Epithelial cell of proximal tubule (primary cell): Measurements from ENCODE around the gene FHOD3. TPM values are rescaled to one million over a fixed set of nuclear protein-coding genes. Genes with fewer than 3 reads are reported as not detected.

Source experiments
- DNase-seq: peaks from one replicate; pipeline ENCODE4 v3.0.0-alpha.2; 2011; ENCODE audit warnings: low read depth
- H3K4me3 ChIP-seq: 2 replicates; pipeline ENCODE4 v1.5.1; 2011; ENCODE audit warnings: low read depth, mild to moderate bottlenecking, low read length
- CTCF ChIP-seq: conservative IDR thresholded peaks from 2 replicates; pipeline ENCODE4 v1.5.1; 2012; ENCODE audit warnings: low read depth, mild to moderate bottlenecking, low read length
- total RNA-seq: library from RNA; depleted of rRNA; stranded (reverse); fragments of >200 nt; gene quantifications from 2 replicates; pipeline ENCODE4 v1.2.3, GENCODE V29; 2015

Gene FHOD3
- total RNA-seq, 1 donor from 2014 or later = 27.3 TPM

DNA sequence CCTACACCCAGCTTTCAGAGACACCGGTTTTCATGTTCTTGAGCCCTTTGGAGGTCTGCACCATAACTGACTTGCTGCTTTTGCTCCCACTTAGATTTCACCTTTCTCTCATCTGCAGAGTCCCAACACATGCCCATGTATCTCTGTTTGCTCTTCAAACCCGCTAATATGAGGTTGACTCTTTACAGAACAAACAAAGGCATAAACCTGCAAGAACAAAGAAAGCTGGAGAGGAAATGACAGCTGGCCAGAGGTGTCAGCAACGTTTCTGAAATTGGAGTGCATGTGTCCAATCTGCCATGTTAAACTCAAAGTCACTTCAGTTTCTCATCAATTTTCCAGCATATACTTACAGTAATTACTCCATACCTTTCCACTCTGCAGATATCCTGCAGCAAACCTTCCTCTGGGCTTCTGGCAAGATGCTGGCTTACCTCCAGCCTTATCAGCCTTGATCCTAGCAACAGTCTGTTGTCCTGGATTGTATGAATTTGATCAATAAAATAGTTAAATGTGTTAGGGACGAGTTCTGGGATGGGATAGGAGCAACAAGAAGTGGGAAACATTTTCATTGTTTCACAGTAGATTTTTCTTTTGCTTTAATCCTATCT, 157.4 kb downstream of the FHOD3 start:
- no peak for DNase-seq
- no peak for TF ChIP-seq CTCF
- no peak overlapping the region for H3K4me3 ChIP-seq

DNA sequence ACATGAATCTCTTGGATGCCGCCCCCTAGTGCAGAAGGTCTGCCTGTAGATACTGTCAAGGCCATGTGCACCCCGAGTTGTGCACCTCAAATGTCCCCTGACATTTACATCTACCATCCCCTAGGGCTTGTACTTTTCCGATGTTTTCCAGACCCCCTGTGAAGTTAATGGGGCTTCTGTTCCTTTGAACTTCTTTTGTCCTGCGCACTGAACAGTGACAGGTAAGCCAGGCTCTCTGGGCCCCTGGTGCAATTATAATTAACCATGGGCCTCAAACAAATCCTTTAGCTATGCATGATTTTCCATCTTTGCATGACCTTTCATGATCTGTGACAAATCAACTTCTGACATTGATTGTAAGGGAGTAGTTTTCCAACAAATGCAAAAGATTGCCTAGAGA, 158.4 kb downstream of the FHOD3 start:
- no peak for DNase-seq
- no peak for TF ChIP-seq CTCF
- no peak overlapping the region for H3K4me3 ChIP-seq

DNA sequence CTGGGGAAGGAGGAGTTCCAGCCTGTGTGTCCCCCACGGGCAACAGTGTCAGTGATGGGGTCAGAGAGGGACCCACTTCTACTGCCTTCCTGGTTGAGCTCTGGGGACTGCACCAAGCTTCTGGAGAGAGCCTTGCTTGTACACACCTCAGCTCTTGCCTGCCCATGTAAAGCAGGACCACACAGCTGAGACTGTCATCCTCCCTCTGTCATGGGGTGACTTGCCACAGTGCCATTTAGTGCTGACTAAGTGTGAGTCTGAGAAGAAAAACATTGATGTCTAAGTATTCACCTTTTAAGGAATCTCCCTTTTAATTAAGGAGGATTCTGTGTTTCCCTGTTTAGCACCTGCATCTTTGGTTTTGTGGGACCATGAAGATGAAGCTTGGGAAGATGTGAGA, 159.1 kb downstream of the FHOD3 start:
- no peak overlapping the region for H3K4me3 ChIP-seq
- TF ChIP-seq CTCF = no peak
- no peak for DNase-seq

GRCh38 chr18:36457683-36458082, 160.2 kb downstream of the FHOD3 start:
- no peak for TF ChIP-seq CTCF
- H3K4me3 ChIP-seq = no peak overlapping the region
- DNase-seq = no peak

DNA sequence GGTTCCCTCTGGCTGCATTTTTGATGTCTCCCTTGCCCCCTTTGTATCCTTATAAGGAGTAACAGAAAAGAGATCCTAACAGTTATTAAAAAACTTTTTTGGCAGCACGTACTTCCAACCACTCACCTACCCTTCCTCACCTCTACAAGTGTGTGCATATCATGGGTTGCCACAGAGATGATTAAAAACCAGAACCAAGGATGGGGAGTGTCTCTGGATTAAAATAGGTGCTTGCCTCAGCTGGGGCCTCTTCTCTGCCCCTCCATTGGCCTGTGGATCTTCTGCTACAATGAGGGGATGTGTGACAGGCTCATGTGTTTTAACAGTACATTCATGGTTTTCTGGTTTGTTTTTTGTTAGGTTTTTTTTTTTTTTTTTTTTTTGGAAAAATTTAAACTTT, 160.8 kb downstream of the FHOD3 start:
- no peak for TF ChIP-seq CTCF
- no peak for DNase-seq
- H3K4me3 ChIP-seq = no peak overlapping the region

DNA sequence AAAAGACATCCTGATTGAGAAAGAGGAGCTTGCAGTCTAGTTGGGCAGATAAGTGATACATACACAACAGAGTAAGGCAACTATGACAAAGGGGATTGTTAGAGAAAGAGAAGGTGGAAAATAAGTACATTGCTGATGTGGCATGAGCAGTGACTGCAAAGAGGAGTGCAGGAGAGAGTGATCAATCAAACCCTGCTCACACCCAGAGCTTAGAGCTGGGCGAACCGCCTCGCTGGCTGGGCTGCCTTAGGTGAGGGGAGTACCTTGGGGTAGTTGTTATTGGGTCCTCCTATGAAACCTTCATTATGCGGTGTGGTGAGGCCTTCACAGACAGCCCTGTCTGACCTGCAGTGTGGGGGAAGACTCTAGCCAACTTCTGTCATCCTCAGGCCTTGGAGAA, 161.7 kb downstream of the FHOD3 start:
- H3K4me3 ChIP-seq = no peak overlapping the region
- no peak for TF ChIP-seq CTCF

GRCh38 chr18:36459786-36460185, 162.3 kb downstream of the FHOD3 start:
- no peak overlapping the region for H3K4me3 ChIP-seq
- TF ChIP-seq CTCF = no peak
- DNase-seq = no peak

More for the DNA sequence above, 161.7 kb downstream of the FHOD3 start:
- DNase-seq = no peak
